ENCODE data around the gene KSR1.
A peak's percentile ranks its signal among the peaks of the same experiment; 100 is the strongest.
"Not testable (repeated sequence)": the region's sequence is repeated elsewhere in the genome, so short reads cannot be mapped to it uniquely, and the experiment has no call there.

KSR1 gene

DNA sequence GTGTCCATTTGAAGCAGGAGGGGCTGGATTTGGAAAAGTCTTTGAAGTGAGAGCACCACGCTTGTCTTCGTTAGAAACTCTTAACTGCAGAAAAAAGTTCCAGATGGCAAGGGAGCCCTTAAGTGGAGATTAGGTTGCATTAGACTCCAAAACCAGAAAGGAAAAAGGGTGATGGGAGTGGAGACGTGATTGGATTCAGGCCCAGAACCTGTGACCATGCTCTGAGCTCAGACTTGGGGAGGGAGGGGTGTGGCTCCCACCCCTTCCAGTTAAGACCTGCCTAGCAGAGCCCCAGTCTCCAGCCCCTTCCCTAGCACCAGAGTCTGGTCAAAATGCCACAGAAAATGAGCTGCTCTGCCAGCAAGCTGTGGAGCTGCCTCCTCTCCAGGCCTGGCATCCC lies 168.3 kb downstream of the KSR1 start:
- TF ChIP-seq, protein P1, sequence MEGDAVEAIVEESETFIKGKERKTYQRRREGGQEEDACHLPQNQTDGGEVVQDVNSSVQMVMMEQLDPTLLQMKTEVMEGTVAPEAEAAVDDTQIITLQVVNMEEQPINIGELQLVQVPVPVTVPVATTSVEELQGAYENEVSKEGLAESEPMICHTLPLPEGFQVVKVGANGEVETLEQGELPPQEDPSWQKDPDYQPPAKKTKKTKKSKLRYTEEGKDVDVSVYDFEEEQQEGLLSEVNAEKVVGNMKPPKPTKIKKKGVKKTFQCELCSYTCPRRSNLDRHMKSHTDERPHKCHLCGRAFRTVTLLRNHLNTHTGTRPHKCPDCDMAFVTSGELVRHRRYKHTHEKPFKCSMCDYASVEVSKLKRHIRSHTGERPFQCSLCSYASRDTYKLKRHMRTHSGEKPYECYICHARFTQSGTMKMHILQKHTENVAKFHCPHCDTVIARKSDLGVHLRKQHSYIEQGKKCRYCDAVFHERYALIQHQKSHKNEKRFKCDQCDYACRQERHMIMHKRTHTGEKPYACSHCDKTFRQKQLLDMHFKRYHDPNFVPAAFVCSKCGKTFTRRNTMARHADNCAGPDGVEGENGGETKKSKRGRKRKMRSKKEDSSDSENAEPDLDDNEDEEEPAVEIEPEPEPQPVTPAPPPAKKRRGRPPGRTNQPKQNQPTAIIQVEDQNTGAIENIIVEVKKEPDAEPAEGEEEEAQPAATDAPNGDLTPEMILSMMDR (IDR thresholded peaks at IDR 0.05; ENCODE audit: borderline replicate concordance, insufficient read depth, low read depth, low read length) = no peak

GRCh38 chr17:27625856-27626255 lies 169.6 kb downstream of the KSR1 start:
- no peak overlapping the region for H3K4me3 ChIP-seq (ENCODE audit: low read depth, low read length)
- TF ChIP-seq, protein P1 (IDR thresholded peaks at IDR 0.05; ENCODE audit: borderline replicate concordance, insufficient read depth, low read depth, low read length) = no peak

More for the DNA sequence above, 168.3 kb downstream of the KSR1 start:
- H3K4me3 ChIP-seq (ENCODE audit: low read depth, low read length) = no peak overlapping the region

GRCh38 chr17:27627514-27627913 lies 171.3 kb downstream of the KSR1 start:
- H3K4me3 ChIP-seq (ENCODE audit: low read depth, low read length) = no peak overlapping the region
- TF ChIP-seq, protein P1 (IDR thresholded peaks at IDR 0.05; ENCODE audit: borderline replicate concordance, insufficient read depth, low read depth, low read length) = no peak

- no peak overlapping the region for H3K4me3 ChIP-seq (ENCODE audit: low read depth, low read length)
- TF ChIP-seq, protein P1 (IDR thresholded peaks at IDR 0.05; ENCODE audit: borderline replicate concordance, insufficient read depth, low read depth, low read length) = no peak
These were observed 172.1 kb downstream of the KSR1 start for GRCh38 chr17:27628376-27628775.

DNA sequence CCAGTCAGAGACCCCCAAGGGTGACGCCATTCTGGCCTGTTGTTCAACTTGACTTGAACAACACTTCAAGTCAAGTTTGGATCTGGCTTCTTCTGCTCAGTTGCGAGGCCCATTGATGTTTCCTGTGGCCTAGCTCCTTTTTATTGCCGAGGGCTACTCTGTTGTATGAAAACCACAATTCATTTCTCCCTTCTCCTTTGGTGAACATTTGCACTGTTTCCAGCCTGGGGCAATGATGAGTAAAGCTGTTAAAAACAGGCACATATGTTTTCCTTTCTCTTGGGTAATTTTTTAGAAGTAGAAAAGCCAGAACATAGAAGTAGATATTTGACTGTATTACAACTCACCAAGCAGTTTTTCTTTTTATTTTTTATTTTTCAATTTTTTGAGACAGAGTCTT lies 173.0 kb downstream of the KSR1 start:
- H3K4me3 ChIP-seq (ENCODE audit: low read depth, low read length) = not testable (repeated sequence)

GRCh38 chr17:27630607-27631410 lies 174.6 kb downstream of the KSR1 start, which contains the start of gene LGALS9:
Gene LGALS9 (plus strand): TSS chr17:27631188. CDS start chr17:27631266, 78 bp downstream.
- TF ChIP-seq, protein P1 (IDR thresholded peaks at IDR 0.05; ENCODE audit: borderline replicate concordance, insufficient read depth, low read depth, low read length) = no peak
- H3K4me3 ChIP-seq (ENCODE audit: low read depth, low read length) = peak within 1 kb of the TSS; percentile 80

GRCh38 chr17:27631411-27631760 lies 175.1 kb downstream of the KSR1 start:
- peak overlapping the region; percentile 80 for H3K4me3 ChIP-seq (ENCODE audit: low read depth, low read length)
- TF ChIP-seq, protein P1 (IDR thresholded peaks at IDR 0.05; ENCODE audit: borderline replicate concordance, insufficient read depth, low read depth, low read length) = no peak

Data from GM12875 (cell line).